ENCODE data around the gene CLCN7. TPM values are rescaled to one million over a fixed set of nuclear protein-coding genes. Genes with fewer than 3 reads are reported as not detected.

CLCN7 gene
- total RNA-seq, 1 experiment from 2014 or later: 48.2 TPM

DNA sequence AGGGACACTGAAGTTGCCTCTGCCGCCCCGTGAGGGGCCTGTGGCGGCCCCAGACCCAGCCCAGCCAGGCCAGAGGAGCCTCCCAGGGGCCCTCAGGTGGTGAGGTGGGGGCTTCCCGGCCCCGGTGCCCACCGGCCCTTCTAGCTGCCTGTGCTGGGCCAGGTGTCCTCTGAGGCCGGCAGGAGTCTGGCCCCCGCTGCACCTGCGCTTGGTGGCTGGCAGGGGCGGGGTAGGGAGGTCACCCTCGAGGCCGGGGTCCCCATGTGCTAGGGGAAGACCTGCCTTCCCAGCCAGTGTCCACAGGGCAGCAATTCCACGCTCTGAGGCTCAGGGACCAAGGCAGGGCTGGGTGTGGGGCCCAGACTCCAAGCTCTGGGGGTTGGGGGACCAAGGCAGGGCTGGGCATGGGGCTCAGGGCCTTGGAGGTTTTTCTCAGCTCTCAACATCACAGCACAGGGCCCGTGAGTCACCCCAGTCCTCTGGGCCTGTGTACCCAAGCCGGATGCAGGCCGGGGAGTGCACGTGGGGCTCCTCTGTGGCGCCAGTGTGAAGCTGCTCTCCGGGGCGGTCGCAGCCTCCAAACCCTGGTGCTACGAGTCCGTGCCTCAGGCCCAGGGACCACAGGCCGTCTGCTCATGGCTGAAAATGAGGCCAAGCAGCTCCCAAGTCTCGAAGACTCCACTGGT is 29.2 kb downstream of the CLCN7 start:
- H3K27me3 ChIP-seq (ENCODE audit: low read length): no peaks in the 10 kb centered on the region
- TF ChIP-seq EZH2phosphoT487 (IDR thresholded peaks at IDR 0.05; ENCODE audit: borderline replicate concordance, low read length) (no peak), EZH2 (IDR thresholded peaks at IDR 0.05; ENCODE audit: low read length, unreplicated experiment) (no peak)
- TF ChIP-seq, protein P1, sequence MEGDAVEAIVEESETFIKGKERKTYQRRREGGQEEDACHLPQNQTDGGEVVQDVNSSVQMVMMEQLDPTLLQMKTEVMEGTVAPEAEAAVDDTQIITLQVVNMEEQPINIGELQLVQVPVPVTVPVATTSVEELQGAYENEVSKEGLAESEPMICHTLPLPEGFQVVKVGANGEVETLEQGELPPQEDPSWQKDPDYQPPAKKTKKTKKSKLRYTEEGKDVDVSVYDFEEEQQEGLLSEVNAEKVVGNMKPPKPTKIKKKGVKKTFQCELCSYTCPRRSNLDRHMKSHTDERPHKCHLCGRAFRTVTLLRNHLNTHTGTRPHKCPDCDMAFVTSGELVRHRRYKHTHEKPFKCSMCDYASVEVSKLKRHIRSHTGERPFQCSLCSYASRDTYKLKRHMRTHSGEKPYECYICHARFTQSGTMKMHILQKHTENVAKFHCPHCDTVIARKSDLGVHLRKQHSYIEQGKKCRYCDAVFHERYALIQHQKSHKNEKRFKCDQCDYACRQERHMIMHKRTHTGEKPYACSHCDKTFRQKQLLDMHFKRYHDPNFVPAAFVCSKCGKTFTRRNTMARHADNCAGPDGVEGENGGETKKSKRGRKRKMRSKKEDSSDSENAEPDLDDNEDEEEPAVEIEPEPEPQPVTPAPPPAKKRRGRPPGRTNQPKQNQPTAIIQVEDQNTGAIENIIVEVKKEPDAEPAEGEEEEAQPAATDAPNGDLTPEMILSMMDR (conservative IDR thresholded peaks at IDR 0.05; ENCODE audit: low read depth, low read length): no peak
- no peaks in the 10 kb centered on the region for H4K20me1 ChIP-seq (ENCODE audit: low read length)
- ChIA-PET CTCF (no interaction called here), POLR2A (ENCODE audit: unreplicated experiment) (no interaction called here)
- no peaks in the 10 kb centered on the region for H3K36me3 ChIP-seq (ENCODE audit: low read depth, low read length)
- no peak overlapping the region for H3K4me3 ChIP-seq (ENCODE audit: low read length)
- intact Hi-C loops (cut with micrococcal nuclease): no loop called here
- no TSS peak for BruUV-seq (replicated peaks)
- no peaks in the 10 kb centered on the region for H3K9me2 ChIP-seq (replicated peaks; ENCODE audit: low read length)
- no peak overlapping the region for H2AFZ ChIP-seq (ENCODE audit: low read length)
- H3K79me2 ChIP-seq (ENCODE audit: low read length): no peaks in the 10 kb centered on the region
- no peak for DNase-seq
- no peak overlapping the region for H3K27ac ChIP-seq (ENCODE audit: low read length)
- H3K9ac ChIP-seq (ENCODE audit: low read length): no peak overlapping the region
- H3K4me1 ChIP-seq (ENCODE audit: insufficient read depth, low read length): no peaks in the 10 kb centered on the region
- no peak for ATAC-seq
- H3K9me3 ChIP-seq (ENCODE audit: low read length): no peaks in the 10 kb centered on the region
- H3F3A ChIP-seq (ENCODE audit: low read length, unreplicated experiment): no peaks in the 10 kb centered on the region
- no peak overlapping the region for H3K4me2 ChIP-seq (ENCODE audit: low read length)

DNA sequence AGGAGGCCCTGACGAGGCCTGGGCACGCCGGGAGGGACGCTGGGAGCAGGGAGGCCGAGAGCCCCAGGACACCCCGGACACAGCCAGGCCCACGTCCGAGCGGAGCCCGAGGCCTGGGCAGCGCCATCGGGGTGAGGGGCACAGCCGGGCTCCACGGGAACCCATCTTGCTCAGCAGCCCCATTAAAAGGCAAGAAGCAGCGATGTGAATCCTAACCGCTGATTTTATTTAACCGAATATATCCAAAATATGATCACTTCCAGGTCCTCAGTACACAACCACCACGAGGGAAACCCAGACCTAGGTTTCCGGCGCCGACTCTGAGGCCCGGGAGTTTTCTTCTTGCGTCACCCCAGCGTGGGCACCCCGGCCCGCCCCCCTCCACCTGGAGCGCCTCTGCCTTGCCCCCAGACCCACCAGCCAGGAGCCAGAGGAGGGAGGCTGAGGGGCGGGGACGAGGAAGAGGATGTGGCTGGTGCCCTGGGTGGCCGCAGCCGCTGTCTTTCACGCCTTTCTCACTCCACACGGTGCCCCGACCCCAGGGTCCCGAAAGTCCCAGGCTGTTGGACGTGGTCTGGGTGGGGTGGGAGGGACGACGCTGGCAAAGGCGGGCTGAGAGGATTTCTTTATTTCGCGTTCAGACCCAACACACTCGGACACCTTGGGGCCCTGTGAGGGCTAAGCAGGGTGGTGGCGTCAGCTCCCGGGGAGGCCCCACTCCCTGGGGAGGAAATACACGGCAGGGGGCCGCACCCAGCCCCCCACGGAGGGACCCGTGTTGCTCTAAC is 29.9 kb downstream of the CLCN7 start:
- no peak for ATAC-seq

More for the DNA sequence above, 29.9 kb downstream of the CLCN7 start:
- BruUV-seq (replicated peaks): no TSS peak
- H3K4me3 ChIP-seq (ENCODE audit: low read length): no peak overlapping the region
- no peaks in the 10 kb centered on the region for H3K36me3 ChIP-seq (ENCODE audit: low read depth, low read length)
- intact Hi-C loops (cut with micrococcal nuclease): no loop called here
- TF ChIP-seq, protein P1 (conservative IDR thresholded peaks at IDR 0.05; ENCODE audit: low read depth, low read length): no peak
- no peak for TF ChIP-seq EZH2phosphoT487 (IDR thresholded peaks at IDR 0.05; ENCODE audit: borderline replicate concordance, low read length)
- no peak for TF ChIP-seq EZH2 (IDR thresholded peaks at IDR 0.05; ENCODE audit: low read length, unreplicated experiment)
- ChIA-PET CTCF (no interaction called here), POLR2A (ENCODE audit: unreplicated experiment) (no interaction called here)
- DNase-seq: no peak
- no peak overlapping the region for H2AFZ ChIP-seq (ENCODE audit: low read length)
- H3K9ac ChIP-seq (ENCODE audit: low read length): no peak overlapping the region
- H3K79me2 ChIP-seq (ENCODE audit: low read length): no peaks in the 10 kb centered on the region
- no peaks in the 10 kb centered on the region for H3K4me1 ChIP-seq (ENCODE audit: insufficient read depth, low read length)
- H3K27ac ChIP-seq (ENCODE audit: low read length): no peak overlapping the region
- no peaks in the 10 kb centered on the region for H3K9me3 ChIP-seq (ENCODE audit: low read length)
- no peaks in the 10 kb centered on the region for H4K20me1 ChIP-seq (ENCODE audit: low read length)
- no peaks in the 10 kb centered on the region for H3K27me3 ChIP-seq (ENCODE audit: low read length)
- no peaks in the 10 kb centered on the region for H3F3A ChIP-seq (ENCODE audit: low read length, unreplicated experiment)
- H3K9me2 ChIP-seq (replicated peaks; ENCODE audit: low read length): no peaks in the 10 kb centered on the region
- H3K4me2 ChIP-seq (ENCODE audit: low read length): no peak overlapping the region

Data from PC-3 (cell line).